Activated naive CD8-positive, alpha-beta T cell (primary cell): ENCODE results near the gene CAPN15.
"Not testable (repeated sequence)": the region's sequence is repeated elsewhere in the genome, so short reads cannot be mapped to it uniquely, and the experiment has no call there.

Experiments used
- H3K27ac Mint-ChIP-seq: one replicate; pipeline ENCODE4 v1.8.0; 2021; ENCODE audit warnings: mixed read lengths
- H3K27me3 Mint-ChIP-seq: one replicate; pipeline ENCODE4 v1.8.0; 2021; ENCODE audit warnings: mixed read lengths
- H3K36me3 Mint-ChIP-seq: one replicate; pipeline ENCODE4 v1.8.0; 2021; ENCODE audit warnings: mixed read lengths
- H3K4me1 Mint-ChIP-seq: one replicate; pipeline ENCODE4 v1.8.0; 2021; ENCODE audit warnings: low read depth, mixed read lengths
- H3K4me3 Mint-ChIP-seq: one replicate; pipeline ENCODE4 v1.8.0; 2021; ENCODE audit warnings: mild to moderate bottlenecking, mixed read lengths
- H3K9me3 Mint-ChIP-seq: one replicate; pipeline ENCODE4 v1.8.0; 2021; ENCODE audit warnings: low read depth, mixed read lengths

CAPN15 gene

DNA sequence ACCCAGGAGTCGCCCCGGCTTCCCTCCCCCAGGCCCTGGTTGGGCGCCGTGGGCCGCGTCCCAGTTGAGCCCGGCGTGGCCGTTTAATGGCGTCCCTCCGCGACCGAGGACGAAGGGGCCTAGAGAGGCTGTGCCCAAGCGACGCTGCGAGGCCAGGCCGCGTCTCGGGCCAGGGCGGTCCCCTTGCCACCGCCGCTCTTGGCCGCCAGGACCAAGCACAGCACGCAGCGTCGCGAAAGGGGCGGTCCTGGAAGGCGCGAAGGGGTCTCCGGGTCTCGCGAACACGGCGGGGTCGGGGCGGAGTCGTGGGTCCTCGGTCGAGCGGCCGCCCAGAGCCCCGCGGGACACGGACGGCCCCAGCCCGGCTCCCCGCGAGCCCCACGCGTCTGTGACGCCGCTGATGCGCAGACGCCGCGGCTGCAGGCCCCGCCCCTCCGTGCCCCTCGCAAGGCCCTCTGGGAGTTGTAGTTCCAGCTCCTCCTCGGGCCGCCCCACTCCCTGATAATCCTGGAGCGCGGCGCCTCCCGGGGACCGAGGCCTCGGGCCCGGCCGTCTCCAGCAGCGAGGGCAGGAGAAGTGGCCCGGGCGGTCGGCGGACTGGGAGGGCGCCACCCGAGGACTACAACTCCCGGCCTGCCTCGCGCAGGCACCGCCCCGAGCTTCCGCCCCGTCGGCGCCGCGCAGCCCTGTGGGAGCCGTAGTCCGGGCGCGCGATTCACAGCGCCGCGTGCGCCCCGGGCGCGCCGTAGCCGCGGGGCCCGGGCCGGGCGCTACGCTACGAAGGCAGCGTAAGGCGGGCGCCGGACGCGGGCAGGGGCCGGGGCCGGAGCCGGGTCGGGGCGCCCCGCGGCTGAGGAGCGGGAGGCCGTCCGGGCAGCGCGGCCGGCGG lies at the start of gene CAPN15:
CAPN15 (plus strand) TSS at position 698 of the 889 bp plus-strand sequence. CDS start 19,127 bp downstream, outside the sequence.
- Mint-ChIP-seq H3K27ac (peak within 1 kb of the TSS; percentile 100), H3K4me3 (peak within 1 kb of the TSS; percentile 94), H3K36me3 (peaks cover 2% of the 10 kb centered on the region), H3K9me3 (no peaks in the 10 kb centered on the region), H3K27me3 (no peaks in the 10 kb centered on the region), H3K4me1 (peaks cover 17% of the 10 kb centered on the region)

DNA sequence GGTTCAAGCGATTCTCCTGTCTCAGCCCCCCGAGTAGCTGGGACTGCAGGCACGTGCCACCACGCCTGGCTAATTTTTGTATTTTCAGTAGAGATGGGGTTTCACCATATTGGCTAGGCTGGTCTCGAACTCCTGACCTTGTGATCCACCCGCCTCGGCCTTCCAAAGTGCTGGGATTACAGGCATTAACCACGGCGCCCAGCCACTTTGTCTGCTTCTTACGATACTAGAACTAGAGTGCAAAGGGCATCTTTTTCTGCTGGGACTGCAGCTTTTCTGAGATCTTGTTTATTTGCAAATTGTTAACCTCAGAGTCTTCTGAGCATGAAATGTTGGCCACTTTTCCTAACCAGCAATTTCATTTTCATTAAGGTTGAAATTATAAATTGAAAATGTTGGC lies 49.2 kb upstream of the CAPN15 start:
- not testable (repeated sequence) for H3K4me3 Mint-ChIP-seq, H3K9me3 Mint-ChIP-seq, H3K27me3 Mint-ChIP-seq, H3K36me3 Mint-ChIP-seq, H3K4me1 Mint-ChIP-seq, H3K27ac Mint-ChIP-seq

DNA sequence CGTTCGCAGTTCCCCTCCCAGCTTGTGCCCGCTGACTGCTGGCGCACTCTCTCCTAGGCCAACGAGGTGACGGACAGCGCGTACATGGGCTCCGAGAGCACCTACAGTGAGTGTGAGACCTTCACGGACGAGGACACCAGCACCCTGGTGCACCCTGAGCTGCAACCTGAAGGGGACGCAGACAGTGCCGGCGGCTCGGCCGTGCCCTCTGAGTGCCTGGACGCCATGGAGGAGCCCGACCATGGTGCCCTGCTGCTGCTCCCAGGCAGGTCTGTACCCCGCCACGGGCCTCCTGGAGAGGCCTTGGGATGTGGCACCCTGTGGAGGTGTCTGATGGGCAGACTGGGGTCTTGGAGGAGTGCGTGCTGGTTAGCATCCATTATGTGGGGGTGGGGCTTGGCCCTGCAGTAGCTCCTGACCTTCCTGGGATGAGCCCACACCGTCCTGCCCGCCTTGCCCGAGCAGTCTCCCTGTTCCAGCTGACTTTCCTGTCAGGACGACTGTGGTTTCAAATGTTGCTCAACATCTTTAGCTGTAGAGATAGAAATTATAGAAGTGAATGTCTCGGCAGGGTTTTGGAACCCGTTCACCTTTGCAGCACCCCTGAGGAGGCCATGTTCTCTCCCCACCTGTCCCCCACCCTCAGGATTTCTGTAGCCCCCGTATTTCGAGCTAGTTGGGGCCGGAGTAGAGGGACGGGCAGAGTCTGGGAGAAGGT lies 44.9 kb upstream of the CAPN15 start:
- H3K36me3 Mint-ChIP-seq = no peaks in the 10 kb centered on the region
- H3K4me3 Mint-ChIP-seq = no peak overlapping the region
- no peaks in the 10 kb centered on the region for H3K9me3 Mint-ChIP-seq
- H3K27ac Mint-ChIP-seq = no peak overlapping the region
- H3K27me3 Mint-ChIP-seq = no peaks in the 10 kb centered on the region
- H3K4me1 Mint-ChIP-seq = no peaks in the 10 kb centered on the region

DNA sequence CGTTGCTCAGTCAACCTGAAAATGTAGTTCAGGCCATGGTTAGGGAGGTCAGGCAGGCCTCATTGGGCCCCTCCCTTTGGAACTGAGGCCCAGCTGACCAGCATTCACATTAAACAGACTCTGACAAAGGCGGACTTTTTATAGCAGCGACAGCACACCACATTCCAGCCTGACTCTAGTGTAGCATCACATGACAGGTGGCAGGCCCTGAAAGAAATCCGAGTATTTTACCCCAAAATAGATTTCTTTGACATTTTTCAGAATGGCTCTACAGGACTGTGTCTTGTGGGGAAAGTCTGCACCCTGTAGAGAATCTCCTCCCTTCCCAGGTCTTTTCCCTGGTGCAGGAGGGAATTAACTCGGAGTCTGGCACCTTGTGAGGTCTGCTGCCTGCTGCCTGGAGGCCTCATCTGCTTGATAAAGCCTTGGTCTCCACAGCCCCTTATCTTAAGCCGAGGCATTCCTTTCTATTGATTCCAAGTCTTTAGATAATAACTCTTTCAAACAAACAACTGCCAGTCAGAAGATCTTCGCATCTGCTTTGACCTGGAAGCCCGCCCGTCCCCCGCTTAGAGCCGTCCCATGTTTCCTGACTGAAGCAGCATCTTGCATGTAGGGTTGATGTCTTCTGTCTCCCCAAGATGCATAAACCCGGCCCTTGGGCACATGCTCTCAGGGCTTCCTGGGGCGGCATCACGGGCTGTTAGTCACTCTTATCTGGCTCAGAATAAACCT lies 44.0 kb upstream of the CAPN15 start:
- Mint-ChIP-seq H3K36me3 (no peaks in the 10 kb centered on the region), H3K4me1 (no peaks in the 10 kb centered on the region), H3K27me3 (no peaks in the 10 kb centered on the region), H3K27ac (no peak overlapping the region), H3K4me3 (no peak overlapping the region), H3K9me3 (no peaks in the 10 kb centered on the region)

DNA sequence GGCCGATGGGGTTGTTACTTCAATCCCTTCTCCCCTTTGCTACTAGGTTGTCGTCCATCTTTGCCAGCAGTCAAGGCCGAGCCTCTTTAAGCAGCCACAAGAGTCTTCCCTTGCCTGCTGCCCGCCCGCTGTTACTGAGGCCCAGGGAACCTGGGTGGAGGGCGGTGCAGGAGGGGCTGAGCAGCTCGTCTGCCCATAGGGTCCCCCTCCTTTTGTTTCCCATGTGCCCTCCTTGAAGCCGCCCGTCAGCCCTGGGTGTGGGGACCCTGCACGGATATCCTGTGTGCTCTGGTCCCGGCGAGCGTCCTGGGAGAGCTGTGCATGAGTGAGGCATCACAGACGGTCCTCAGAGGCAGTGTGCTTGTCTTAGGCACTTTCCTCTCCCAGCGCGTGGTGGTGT lies 37.9 kb upstream of the CAPN15 start:
- Mint-ChIP-seq H3K4me1 (no peaks in the 10 kb centered on the region), H3K4me3 (no peak overlapping the region), H3K9me3 (no peaks in the 10 kb centered on the region), H3K27me3 (no peaks in the 10 kb centered on the region), H3K36me3 (peaks cover 2% of the 10 kb centered on the region), H3K27ac (no peak overlapping the region)

DNA sequence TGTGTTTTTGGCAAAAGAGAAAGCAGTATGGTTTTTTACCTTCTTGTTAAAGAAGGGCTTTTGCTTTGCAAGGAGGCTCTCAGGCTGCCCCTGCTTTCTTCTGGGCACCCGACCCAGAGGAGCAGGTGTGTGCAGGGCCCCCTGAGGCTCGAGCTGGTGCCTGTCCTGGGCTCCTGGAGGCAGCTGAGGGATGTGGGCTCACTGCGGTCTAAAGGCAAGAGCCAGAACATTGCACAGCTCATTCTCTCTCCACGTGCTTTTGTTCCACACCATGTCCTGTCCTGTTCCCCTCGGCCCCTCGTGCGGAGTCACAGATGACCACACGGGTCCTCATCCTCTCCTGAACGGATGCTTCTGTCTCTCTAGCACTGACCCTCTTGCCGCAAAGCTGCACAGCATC lies 36.7 kb upstream of the CAPN15 start:
- H3K36me3 Mint-ChIP-seq = peaks cover 2% of the 10 kb centered on the region

DNA sequence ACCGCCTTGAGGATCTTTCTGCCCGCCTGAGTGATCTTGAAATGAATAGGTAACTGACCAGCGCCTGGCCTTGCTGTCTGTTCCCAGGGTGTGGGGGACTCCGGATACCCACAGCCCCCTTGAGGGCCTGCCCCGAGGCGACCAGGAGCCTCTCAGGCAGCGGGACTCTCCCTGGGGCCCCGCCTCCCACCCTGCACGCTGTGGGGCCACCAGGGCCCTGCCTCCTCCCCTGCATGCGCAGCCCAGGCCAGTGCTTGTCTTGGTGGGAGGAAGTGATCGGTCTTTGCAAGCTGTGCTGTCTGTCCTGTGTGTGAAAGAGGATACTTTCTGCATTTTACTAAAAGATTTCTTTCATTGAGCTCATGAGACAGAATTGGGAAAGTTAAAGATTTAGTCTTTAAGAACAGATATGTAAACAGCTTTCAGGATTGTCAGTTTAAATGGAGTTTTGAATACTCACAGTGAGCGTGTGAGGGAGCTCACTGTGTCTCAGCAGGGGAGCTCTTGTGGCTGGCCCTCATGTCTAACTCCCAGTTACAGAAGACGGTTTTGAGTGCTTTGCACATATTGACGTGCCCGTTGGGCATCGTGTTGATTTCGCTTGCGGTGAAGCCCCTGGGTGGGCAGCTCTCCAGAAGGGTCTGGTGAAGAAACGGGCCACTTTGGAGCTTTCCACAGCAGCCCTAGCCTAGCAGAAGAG lies 36.1 kb upstream of the CAPN15 start:
- peaks cover 2% of the 10 kb centered on the region for H3K36me3 Mint-ChIP-seq
- no peaks in the 10 kb centered on the region for H3K9me3 Mint-ChIP-seq
- no peaks in the 10 kb centered on the region for H3K27me3 Mint-ChIP-seq
- no peak overlapping the region for H3K27ac Mint-ChIP-seq
- H3K4me3 Mint-ChIP-seq = no peak overlapping the region
- H3K4me1 Mint-ChIP-seq = no peaks in the 10 kb centered on the region

More for the DNA sequence above, 36.7 kb upstream of the CAPN15 start:
- Mint-ChIP-seq H3K27ac (no peak overlapping the region), H3K4me3 (no peak overlapping the region), H3K4me1 (no peaks in the 10 kb centered on the region), H3K27me3 (no peaks in the 10 kb centered on the region), H3K9me3 (no peaks in the 10 kb centered on the region)

DNA sequence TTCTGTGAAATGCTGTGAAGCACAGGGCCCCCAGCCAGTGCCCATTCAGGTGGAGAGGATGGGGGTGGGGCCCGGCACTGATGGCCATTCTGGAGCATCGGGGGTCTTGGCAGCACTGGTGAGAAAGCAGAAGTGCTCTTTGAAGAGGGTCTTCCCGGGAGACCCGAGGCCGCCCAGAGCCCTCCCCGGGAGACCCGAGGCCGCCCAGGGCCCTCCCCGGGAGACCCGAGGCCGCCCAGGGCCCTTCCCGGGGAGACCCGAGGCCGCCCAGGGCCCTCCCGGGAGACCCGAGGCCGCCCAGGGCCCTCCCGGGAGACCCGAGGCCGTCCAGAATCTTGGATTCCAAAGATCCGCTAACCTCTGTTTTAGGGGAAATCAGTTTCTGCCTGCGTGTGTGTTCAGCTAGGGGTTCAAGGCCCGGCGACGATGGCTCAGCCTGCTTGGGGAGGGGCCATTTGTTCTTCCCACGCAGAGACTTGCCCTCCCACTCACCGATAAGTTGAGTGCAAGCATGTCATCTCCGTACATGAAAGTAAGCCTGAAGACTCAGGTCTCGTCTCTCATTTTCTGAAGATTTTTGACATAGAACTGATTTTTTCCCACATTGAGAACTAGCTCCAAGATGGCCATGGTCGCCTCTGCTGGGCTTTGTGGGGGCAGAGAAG lies 35.2 kb upstream of the CAPN15 start:
- H3K4me3 Mint-ChIP-seq = no peak overlapping the region
- no peak overlapping the region for H3K27ac Mint-ChIP-seq
- no peaks in the 10 kb centered on the region for H3K27me3 Mint-ChIP-seq
- peaks cover 2% of the 10 kb centered on the region for H3K36me3 Mint-ChIP-seq
- H3K4me1 Mint-ChIP-seq = no peaks in the 10 kb centered on the region
- H3K9me3 Mint-ChIP-seq = no peaks in the 10 kb centered on the region

DNA sequence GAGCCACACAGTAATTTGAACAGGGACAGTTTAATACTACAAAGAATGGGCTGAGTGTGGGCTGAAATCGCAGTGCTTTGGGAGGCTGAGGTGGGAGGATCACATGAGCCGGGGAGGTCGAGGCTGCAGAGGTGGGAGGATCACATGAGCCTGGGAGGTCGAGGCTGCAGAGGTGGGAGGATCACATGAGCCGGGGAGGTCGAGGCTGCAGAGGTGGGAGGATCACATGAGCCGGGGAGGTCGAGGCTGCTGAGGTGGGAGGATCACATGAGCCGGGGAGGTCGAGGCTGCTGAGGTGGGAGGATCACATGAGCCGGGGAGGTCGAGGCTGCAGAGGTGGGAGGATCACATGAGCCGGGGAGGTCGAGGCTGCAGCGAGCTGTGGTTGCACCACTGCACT lies 32.8 kb upstream of the CAPN15 start:
- H3K36me3 Mint-ChIP-seq, H3K9me3 Mint-ChIP-seq, H3K27me3 Mint-ChIP-seq, H3K27ac Mint-ChIP-seq, H3K4me1 Mint-ChIP-seq, H3K4me3 Mint-ChIP-seq: not testable (repeated sequence)

DNA sequence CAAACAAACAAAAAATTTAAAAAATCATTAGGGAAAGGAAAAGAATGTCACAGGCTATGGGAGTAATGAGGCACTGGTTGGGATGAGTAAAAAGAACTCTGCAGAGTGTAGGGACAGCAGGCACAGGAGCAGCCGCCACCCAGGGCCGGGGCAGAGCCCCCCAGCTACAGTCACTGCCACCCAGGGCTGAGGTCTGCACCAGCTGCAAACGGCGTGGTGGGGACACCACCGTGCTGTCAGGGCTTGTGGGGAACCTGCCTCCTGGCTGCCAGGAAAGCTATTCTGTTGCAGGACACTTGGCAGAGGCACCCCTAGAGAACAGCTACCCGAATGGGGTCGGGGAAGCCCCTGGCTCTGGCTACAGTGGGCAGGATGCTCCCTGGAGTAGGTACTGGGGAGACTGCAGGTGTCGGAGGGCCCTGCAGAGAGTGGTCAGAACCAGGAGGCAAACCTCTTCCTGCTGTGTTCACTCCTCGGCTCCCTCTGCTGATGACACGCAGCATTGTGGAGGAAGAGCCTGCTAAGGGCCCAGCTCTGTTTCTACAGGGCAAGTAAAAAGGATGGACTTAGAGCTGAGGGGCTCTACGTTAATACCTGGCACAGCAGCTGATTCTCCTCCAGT lies 32.3 kb upstream of the CAPN15 start:
- H3K27me3 Mint-ChIP-seq = no peaks in the 10 kb centered on the region
- H3K27ac Mint-ChIP-seq = no peak overlapping the region
- no peaks in the 10 kb centered on the region for H3K4me1 Mint-ChIP-seq
- no peaks in the 10 kb centered on the region for H3K9me3 Mint-ChIP-seq
- peaks cover 4% of the 10 kb centered on the region for H3K36me3 Mint-ChIP-seq
- H3K4me3 Mint-ChIP-seq = no peak overlapping the region

DNA sequence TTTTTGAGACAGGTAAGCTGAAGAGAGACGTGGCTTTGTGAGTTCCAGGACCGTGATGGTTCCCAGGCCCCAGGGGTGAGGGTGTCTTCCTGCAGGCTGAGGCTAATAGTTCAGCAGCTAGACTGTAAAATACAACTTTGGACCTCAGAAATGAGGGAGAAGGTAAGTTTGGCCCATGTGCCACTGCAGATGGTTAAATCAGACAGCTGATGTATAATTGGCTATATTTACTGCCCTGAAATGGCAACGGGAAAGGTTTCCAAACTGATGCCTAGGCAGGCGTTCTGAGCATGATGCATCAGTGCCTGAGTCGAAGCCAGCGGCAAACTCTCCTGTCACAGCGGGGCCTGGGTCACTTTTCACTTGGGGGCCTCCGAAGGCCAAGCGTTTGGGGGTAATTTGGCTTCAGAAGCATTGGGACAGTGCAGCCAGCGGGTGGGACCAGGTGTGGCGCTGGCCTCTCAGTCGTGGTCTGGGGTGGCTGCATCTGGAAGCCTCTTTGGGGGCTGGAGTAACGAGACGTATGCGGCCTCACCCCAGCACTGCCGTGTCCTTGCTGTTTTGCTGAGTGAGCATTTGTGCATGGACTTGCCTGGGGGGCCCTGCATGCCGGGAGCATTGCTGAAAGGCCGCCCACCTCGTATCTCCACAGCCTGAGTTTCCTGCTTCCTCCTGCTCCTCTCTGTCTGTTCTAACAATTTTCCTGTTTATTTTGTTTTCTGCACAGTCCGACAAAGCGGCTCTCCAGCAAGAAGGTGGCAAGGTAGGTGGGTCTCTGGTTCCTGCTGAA lies 31.2 kb upstream of the CAPN15 start:
- no peaks in the 10 kb centered on the region for H3K4me1 Mint-ChIP-seq
- H3K4me3 Mint-ChIP-seq = no peak overlapping the region
- no peak overlapping the region for H3K27ac Mint-ChIP-seq
- peaks cover 4% of the 10 kb centered on the region for H3K36me3 Mint-ChIP-seq
- no peaks in the 10 kb centered on the region for H3K27me3 Mint-ChIP-seq
- no peaks in the 10 kb centered on the region for H3K9me3 Mint-ChIP-seq

DNA sequence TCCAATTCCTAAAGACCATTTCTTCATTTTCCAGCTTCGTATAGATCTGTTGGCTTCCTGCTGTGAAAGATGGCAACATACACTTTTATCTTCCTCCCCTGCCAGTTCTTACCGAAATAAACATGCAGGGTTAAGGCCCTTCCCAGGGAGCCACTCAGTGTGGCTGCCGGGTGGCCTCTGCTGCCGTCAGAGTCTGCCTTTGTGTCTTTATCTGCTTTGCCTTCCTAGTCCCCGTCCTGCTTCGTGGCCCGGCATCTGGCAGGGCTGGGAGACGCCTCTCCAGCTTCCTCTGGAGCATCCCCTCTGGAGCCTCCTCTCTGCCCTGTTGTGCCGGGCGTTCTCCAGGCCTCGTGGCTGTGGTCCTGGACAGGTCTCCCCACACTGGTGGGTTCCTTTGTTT lies 30.3 kb upstream of the CAPN15 start:
- H3K27me3 Mint-ChIP-seq = no peaks in the 10 kb centered on the region
- no peaks in the 10 kb centered on the region for H3K4me1 Mint-ChIP-seq
- peaks cover 2% of the 10 kb centered on the region for H3K36me3 Mint-ChIP-seq
- H3K27ac Mint-ChIP-seq = no peak overlapping the region
- H3K4me3 Mint-ChIP-seq = no peak overlapping the region
- no peaks in the 10 kb centered on the region for H3K9me3 Mint-ChIP-seq

DNA sequence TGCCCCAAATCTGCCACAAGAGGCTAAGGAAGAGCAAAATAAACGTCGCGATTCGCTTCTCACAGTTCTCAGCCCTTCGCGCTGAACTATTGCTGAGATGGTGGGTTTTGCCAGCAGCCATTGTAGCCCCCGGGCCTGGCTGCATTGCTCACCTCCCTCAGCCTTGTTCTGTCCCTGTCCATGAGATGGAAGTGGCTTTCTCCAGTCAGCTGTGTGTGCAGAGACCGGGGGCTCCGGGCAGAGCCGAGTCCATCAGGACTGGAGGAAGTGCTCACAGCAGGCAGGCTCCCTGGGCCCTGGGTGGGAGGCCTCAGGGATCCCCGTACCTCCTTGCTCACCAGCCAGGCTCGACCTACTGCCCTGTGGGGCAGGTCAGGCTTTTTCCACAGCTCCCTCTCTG lies 27.6 kb upstream of the CAPN15 start:
- no peaks in the 10 kb centered on the region for H3K4me1 Mint-ChIP-seq
- no peak overlapping the region for H3K4me3 Mint-ChIP-seq
- no peak overlapping the region for H3K27ac Mint-ChIP-seq
- H3K36me3 Mint-ChIP-seq = peaks cover 2% of the 10 kb centered on the region
- no peaks in the 10 kb centered on the region for H3K9me3 Mint-ChIP-seq
- no peaks in the 10 kb centered on the region for H3K27me3 Mint-ChIP-seq
